Measurements from ENCODE around the gene VEPH1.

GRCh38 chr3:157493627-157494550, 9.3 kb downstream of the VEPH1 start:
- TF ChIP-seq CTCF (IDR thresholded peaks at IDR 0.05; ENCODE audit: insufficient read depth, low read length) (peak; percentile 52), GABPA (IDR thresholded peaks at IDR 0.05; ENCODE audit: low read depth) (no peak), REST (IDR thresholded peaks at IDR 0.05; ENCODE audit: insufficient replicate concordance, low read depth) (no peak), SPI1 (IDR thresholded peaks at IDR 0.05; ENCODE audit: borderline replicate concordance, low read depth) (no peak), POLR2AphosphoS5 (IDR thresholded peaks at IDR 0.05; ENCODE audit: low read depth) (no peak)
